Ovary (tissue), 3 donors: ENCODE measurements around the gene CLIC5.

Experiments used
- POLR2A ChIP-seq: fragments of 450-650 bp; IDR thresholded peaks from one replicate; pipeline ENCODE4 v1.6.1; 2017; ENCODE audit warnings: antibody characterized with exemption, mild to moderate bottlenecking, moderate library complexity
- TF ChIP-seq, protein P1 (sequence below), 3 donors: fragments of 450-650 bp in 2 of 3; fragments of 200-600 bp in 1 of 3; IDR thresholded peaks; one replicate each; pipeline versions ENCODE4 v1.5.1 to v1.8.0; 2016 to 2022; ENCODE audit warnings: antibody characterized with exemption in 3 of 3, mild to moderate bottlenecking in 1 of 3
- donor health status: DM: no; HTN: no; CAD: no.

DNA sequence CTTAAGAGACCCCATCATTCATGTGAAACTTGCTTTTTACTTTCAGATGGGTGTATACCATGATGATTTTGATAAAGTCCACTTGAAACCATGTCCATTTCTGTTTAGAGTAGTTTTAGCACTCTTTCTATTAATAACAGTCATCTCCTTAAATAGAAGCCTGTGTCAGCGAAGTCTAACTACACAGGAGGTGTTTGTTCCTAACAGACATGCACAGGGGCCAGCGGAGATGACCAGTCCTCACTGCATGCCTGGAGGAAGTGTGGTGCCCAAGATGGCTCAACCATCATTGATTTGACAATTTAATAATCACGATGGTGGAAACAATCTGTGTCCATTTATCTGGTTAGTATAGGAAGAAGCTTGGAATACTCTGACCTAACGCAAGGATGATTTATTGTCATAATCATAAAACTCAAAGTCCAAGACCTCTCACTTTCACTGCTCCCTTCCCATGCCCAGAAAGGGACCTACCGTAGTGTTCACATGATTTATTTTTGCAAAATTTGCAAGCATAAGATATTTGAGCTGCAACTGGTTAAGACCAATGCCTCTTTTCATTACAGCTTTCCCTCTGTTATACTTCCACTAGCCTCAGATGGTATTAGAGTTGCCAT is 31.0 kb upstream of the CLIC5 start:
- TF ChIP-seq, protein P1, sequence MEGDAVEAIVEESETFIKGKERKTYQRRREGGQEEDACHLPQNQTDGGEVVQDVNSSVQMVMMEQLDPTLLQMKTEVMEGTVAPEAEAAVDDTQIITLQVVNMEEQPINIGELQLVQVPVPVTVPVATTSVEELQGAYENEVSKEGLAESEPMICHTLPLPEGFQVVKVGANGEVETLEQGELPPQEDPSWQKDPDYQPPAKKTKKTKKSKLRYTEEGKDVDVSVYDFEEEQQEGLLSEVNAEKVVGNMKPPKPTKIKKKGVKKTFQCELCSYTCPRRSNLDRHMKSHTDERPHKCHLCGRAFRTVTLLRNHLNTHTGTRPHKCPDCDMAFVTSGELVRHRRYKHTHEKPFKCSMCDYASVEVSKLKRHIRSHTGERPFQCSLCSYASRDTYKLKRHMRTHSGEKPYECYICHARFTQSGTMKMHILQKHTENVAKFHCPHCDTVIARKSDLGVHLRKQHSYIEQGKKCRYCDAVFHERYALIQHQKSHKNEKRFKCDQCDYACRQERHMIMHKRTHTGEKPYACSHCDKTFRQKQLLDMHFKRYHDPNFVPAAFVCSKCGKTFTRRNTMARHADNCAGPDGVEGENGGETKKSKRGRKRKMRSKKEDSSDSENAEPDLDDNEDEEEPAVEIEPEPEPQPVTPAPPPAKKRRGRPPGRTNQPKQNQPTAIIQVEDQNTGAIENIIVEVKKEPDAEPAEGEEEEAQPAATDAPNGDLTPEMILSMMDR (IDR thresholded peaks at IDR 0.05), result no peak
- TF ChIP-seq POLR2A, result no peak
